ENCODE results near the gene NFKB2.

DNA sequence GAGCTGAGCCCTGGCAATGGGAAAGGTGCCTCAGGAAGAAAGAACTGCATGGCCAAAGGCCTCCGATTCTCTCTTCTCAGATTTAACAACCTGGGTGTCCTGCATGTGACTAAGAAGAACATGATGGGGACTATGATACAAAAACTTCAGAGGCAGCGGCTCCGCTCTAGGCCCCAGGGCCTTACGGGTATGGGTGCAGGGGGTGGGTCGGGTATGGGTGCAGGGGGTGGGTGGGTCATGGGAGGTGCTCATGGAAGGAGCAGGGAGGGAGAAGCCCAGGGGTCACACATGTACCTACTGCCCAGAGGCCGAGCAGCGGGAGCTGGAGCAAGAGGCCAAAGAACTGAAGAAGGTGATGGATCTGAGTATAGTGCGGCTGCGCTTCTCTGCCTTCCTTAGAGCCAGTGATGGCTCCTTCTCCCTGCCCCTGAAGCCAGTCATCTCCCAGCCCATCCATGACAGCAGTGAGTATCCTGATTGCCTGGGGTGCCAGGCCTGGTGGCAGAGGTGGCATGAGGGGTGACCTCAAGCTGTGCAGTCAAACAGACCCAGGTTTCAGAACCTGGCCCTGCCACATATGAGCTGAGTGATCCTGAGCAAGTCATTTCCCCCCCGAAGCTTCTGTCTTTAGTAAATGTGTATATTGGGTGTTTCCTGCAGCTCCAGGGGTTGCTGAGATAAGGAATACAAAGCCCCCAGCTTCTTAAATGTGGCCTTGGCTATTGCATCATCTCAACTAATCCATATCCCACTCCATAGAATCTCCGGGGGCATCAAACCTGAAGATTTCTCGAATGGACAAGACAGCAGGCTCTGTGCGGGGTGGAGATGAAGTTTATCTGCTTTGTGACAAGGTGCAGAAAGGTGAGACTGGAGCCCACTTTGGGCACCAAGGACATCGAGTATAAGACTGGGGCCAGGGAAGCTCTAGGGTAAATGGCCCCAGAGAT is 2.0 kb downstream of the NFKB2 start:
- TF ChIP-seq, protein P1, sequence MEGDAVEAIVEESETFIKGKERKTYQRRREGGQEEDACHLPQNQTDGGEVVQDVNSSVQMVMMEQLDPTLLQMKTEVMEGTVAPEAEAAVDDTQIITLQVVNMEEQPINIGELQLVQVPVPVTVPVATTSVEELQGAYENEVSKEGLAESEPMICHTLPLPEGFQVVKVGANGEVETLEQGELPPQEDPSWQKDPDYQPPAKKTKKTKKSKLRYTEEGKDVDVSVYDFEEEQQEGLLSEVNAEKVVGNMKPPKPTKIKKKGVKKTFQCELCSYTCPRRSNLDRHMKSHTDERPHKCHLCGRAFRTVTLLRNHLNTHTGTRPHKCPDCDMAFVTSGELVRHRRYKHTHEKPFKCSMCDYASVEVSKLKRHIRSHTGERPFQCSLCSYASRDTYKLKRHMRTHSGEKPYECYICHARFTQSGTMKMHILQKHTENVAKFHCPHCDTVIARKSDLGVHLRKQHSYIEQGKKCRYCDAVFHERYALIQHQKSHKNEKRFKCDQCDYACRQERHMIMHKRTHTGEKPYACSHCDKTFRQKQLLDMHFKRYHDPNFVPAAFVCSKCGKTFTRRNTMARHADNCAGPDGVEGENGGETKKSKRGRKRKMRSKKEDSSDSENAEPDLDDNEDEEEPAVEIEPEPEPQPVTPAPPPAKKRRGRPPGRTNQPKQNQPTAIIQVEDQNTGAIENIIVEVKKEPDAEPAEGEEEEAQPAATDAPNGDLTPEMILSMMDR (IDR thresholded peaks at IDR 0.05), result no peak
- TF ChIP-seq POLR2A (IDR thresholded peaks at IDR 0.05), result no peak
